ENCODE results near the gene CPPED1. TPM values are rescaled to one million over a fixed set of nuclear protein-coding genes. Genes with fewer than 3 reads are reported as not detected.

CPPED1 gene
- polyA plus RNA-seq, 2 donors = 22.3 to 27.8 TPM

GRCh38 chr16:12750554-12750918 lies 53.2 kb downstream of the CPPED1 start:
- H3K4me3 ChIP-seq (ENCODE audit: low read depth in 1 of 2, low read length in 2 of 2) = no peak overlapping the region
- WGBS, 2 donors = 78 to 86% methylated on average over 9 of the region's 9 CpGs
- no peaks in the 10 kb centered on the region for H3K27me3 ChIP-seq (ENCODE audit: control insufficient read depth in 1 of 2, insufficient read depth in 2 of 2, low read length in 2 of 2)
- H3K36me3 ChIP-seq (ENCODE audit: control insufficient read depth in 2 of 2, insufficient read depth in 2 of 2, low read length in 1 of 2) = no peaks in the 10 kb centered on the region
- no peaks in the 10 kb centered on the region for H3K9me3 ChIP-seq (ENCODE audit: control insufficient read depth in 2 of 2, insufficient read depth in 1 of 2, low read depth in 1 of 2, low read length in 1 of 2)
- no peaks in the 10 kb centered on the region for H3K4me1 ChIP-seq (ENCODE audit: control insufficient read depth in 2 of 2, insufficient read depth in 2 of 2, low read length in 1 of 2)
- no peak overlapping the region for H3K27ac ChIP-seq (ENCODE audit: low read depth in 2 of 2, low read length in 1 of 2)

DNA sequence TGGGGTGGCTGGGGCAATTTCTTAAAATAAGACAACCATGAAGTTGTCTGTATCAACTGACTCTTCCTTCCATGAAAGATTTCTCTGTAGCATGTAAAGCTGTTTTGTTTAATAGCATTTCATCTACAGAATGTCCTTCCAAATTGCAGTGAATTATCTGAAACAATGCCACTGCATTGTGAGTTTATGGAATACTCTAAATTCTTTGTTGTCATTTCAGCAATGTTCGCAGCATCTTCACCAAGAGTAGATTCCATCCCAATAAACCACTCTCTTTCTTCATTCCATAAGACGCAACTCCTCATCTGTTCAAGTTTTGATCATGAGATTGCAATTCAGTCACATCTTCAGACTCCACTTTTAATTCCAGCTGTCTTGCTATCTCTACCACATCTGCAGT lies 54.6 kb downstream of the CPPED1 start:
- 95 to 97% methylated on average over 2 of the region's 2 CpGs for WGBS, 2 donors
- no peaks in the 10 kb centered on the region for H3K27me3 ChIP-seq (ENCODE audit: control insufficient read depth in 1 of 2, insufficient read depth in 2 of 2, low read length in 2 of 2)
- H3K4me1 ChIP-seq (ENCODE audit: control insufficient read depth in 2 of 2, insufficient read depth in 2 of 2, low read length in 1 of 2) = no peaks in the 10 kb centered on the region
- no peak overlapping the region for H3K27ac ChIP-seq (ENCODE audit: low read depth in 2 of 2, low read length in 1 of 2)
- H3K36me3 ChIP-seq (ENCODE audit: control insufficient read depth in 2 of 2, insufficient read depth in 2 of 2, low read length in 1 of 2) = no peaks in the 10 kb centered on the region
- peaks cover 0 to 2% of the 10 kb centered on the region in 2 donors for H3K9me3 ChIP-seq (ENCODE audit: control insufficient read depth in 2 of 2, insufficient read depth in 1 of 2, low read depth in 1 of 2, low read length in 1 of 2)
- no peak overlapping the region for H3K4me3 ChIP-seq (ENCODE audit: low read depth in 1 of 2, low read length in 2 of 2)

DNA sequence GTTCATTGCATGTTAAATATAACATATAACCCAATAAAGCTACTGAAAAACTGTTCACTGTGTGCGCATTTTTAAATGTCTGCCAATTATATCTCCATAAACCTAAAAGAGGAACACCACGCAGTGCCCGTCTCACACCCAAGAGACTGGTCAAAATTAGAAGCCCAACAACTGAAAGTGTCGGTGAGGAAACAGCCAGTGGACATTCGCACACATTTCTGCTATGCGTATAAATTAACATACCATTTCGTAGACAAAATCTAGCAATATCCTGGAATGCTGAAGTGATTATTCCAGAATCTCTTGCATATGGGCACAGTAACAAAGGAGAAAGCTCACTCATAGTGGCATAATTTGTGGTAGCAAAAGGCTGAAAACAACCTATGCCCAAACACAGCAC lies 55.9 kb downstream of the CPPED1 start:
- H3K4me3 ChIP-seq (ENCODE audit: low read depth in 1 of 2, low read length in 2 of 2) = no peak overlapping the region
- peaks cover 0 to 2% of the 10 kb centered on the region in 2 donors for H3K9me3 ChIP-seq (ENCODE audit: control insufficient read depth in 2 of 2, insufficient read depth in 1 of 2, low read depth in 1 of 2, low read length in 1 of 2)
- WGBS, 2 donors = 95 to 96% methylated on average over 7 of the region's 7 CpGs
- no peak overlapping the region for H3K27ac ChIP-seq (ENCODE audit: low read depth in 2 of 2, low read length in 1 of 2)
- H3K27me3 ChIP-seq (ENCODE audit: control insufficient read depth in 1 of 2, insufficient read depth in 2 of 2, low read length in 2 of 2) = no peaks in the 10 kb centered on the region
- H3K4me1 ChIP-seq (ENCODE audit: control insufficient read depth in 2 of 2, insufficient read depth in 2 of 2, low read length in 1 of 2) = no peaks in the 10 kb centered on the region
- no peaks in the 10 kb centered on the region for H3K36me3 ChIP-seq (ENCODE audit: control insufficient read depth in 2 of 2, insufficient read depth in 2 of 2, low read length in 1 of 2)

GRCh38 chr16:12747261-12747660 lies 56.4 kb downstream of the CPPED1 start:
- H3K4me1 ChIP-seq (ENCODE audit: control insufficient read depth in 2 of 2, insufficient read depth in 2 of 2, low read length in 1 of 2) = no peaks in the 10 kb centered on the region
- 95 to 98% methylated on average over 2 of the region's 2 CpGs for WGBS, 2 donors

GRCh38 chr16:12744860-12745259 lies 58.8 kb downstream of the CPPED1 start:
- Histone ChIP-seq H3K4me1 (ENCODE audit: control insufficient read depth in 2 of 2, insufficient read depth in 2 of 2, low read length in 1 of 2) (no peaks in the 10 kb centered on the region), H3K4me3 (ENCODE audit: low read depth in 1 of 2, low read length in 2 of 2) (no peak overlapping the region), H3K9me3 (ENCODE audit: control insufficient read depth in 2 of 2, insufficient read depth in 1 of 2, low read depth in 1 of 2, low read length in 1 of 2) (peaks cover 0 to 2% of the 10 kb centered on the region in 2 donors), H3K27ac (ENCODE audit: low read depth in 2 of 2, low read length in 1 of 2) (no peak overlapping the region), H3K27me3 (ENCODE audit: control insufficient read depth in 1 of 2, insufficient read depth in 2 of 2, low read length in 2 of 2) (no peaks in the 10 kb centered on the region), H3K36me3 (ENCODE audit: control insufficient read depth in 2 of 2, insufficient read depth in 2 of 2, low read length in 1 of 2) (peaks cover 0 to 4% of the 10 kb centered on the region in 2 donors)
- 97% methylated on average over 4 of the region's 4 CpGs for WGBS, 2 donors

More at GRCh38 chr16:12747261-12747660, 56.4 kb downstream of the CPPED1 start:
- Histone ChIP-seq H3K27me3 (ENCODE audit: control insufficient read depth in 1 of 2, insufficient read depth in 2 of 2, low read length in 2 of 2) (no peaks in the 10 kb centered on the region), H3K4me3 (ENCODE audit: low read depth in 1 of 2, low read length in 2 of 2) (no peak overlapping the region), H3K27ac (ENCODE audit: low read depth in 2 of 2, low read length in 1 of 2) (no peak overlapping the region), H3K9me3 (ENCODE audit: control insufficient read depth in 2 of 2, insufficient read depth in 1 of 2, low read depth in 1 of 2, low read length in 1 of 2) (peaks cover 0 to 2% of the 10 kb centered on the region in 2 donors), H3K36me3 (ENCODE audit: control insufficient read depth in 2 of 2, insufficient read depth in 2 of 2, low read length in 1 of 2) (no peaks in the 10 kb centered on the region)

DNA sequence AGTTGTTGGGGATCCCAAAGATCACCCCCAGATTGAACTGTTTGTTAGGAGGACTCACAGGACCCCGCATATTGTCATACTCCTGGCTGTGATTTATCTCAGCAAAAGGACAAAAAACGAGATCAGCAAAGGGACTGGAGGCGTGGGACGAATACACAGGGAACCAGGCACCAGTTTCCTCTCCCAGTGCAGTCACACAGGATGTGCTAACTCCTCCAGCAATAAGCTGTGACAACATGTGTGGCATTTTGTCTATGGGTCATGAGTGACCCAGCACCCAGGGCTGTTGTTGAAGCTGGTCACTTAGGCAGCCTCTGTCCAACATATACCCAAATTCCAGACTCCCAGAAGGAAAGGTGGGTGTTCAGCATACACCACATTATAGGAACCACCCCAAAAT lies 60.9 kb downstream of the CPPED1 start:
- Histone ChIP-seq H3K36me3 (ENCODE audit: control insufficient read depth in 2 of 2, insufficient read depth in 2 of 2, low read length in 1 of 2) (peaks cover 0 to 4% of the 10 kb centered on the region in 2 donors), H3K4me3 (ENCODE audit: low read depth in 1 of 2, low read length in 2 of 2) (no peak overlapping the region), H3K27me3 (ENCODE audit: control insufficient read depth in 1 of 2, insufficient read depth in 2 of 2, low read length in 2 of 2) (no peaks in the 10 kb centered on the region), H3K4me1 (ENCODE audit: control insufficient read depth in 2 of 2, insufficient read depth in 2 of 2, low read length in 1 of 2) (no peaks in the 10 kb centered on the region), H3K9me3 (ENCODE audit: control insufficient read depth in 2 of 2, insufficient read depth in 1 of 2, low read depth in 1 of 2, low read length in 1 of 2) (peaks cover 0 to 2% of the 10 kb centered on the region in 2 donors), H3K27ac (ENCODE audit: low read depth in 2 of 2, low read length in 1 of 2) (no peak overlapping the region)
- WGBS, 2 donors = 70 to 79% methylated on average over 4 of the region's 4 CpGs

GRCh38 chr16:12740986-12741610 lies 62.6 kb downstream of the CPPED1 start:
- no peaks in the 10 kb centered on the region for H3K27me3 ChIP-seq (ENCODE audit: control insufficient read depth in 1 of 2, insufficient read depth in 2 of 2, low read length in 2 of 2)
- WGBS, 2 donors = 81 to 96% methylated on average over 6 of the region's 6 CpGs
- H3K4me1 ChIP-seq (ENCODE audit: control insufficient read depth in 2 of 2, insufficient read depth in 2 of 2, low read length in 1 of 2) = no peaks in the 10 kb centered on the region
- no peak overlapping the region for H3K4me3 ChIP-seq (ENCODE audit: low read depth in 1 of 2, low read length in 2 of 2)
- no peak overlapping the region for H3K27ac ChIP-seq (ENCODE audit: low read depth in 2 of 2, low read length in 1 of 2)
- H3K36me3 ChIP-seq (ENCODE audit: control insufficient read depth in 2 of 2, insufficient read depth in 2 of 2, low read length in 1 of 2) = peaks cover 0 to 4% of the 10 kb centered on the region in 2 donors
- peaks cover 0 to 2% of the 10 kb centered on the region in 2 donors for H3K9me3 ChIP-seq (ENCODE audit: control insufficient read depth in 2 of 2, insufficient read depth in 1 of 2, low read depth in 1 of 2, low read length in 1 of 2)

GRCh38 chr16:12739738-12740137 lies 63.9 kb downstream of the CPPED1 start:
- Histone ChIP-seq H3K27ac (ENCODE audit: low read depth in 2 of 2, low read length in 1 of 2) (no peak overlapping the region), H3K4me1 (ENCODE audit: control insufficient read depth in 2 of 2, insufficient read depth in 2 of 2, low read length in 1 of 2) (no peaks in the 10 kb centered on the region), H3K36me3 (ENCODE audit: control insufficient read depth in 2 of 2, insufficient read depth in 2 of 2, low read length in 1 of 2) (peaks cover 2 to 4% of the 10 kb centered on the region in 2 donors), H3K9me3 (ENCODE audit: control insufficient read depth in 2 of 2, insufficient read depth in 1 of 2, low read depth in 1 of 2, low read length in 1 of 2) (peaks cover 1 to 2% of the 10 kb centered on the region in 2 donors), H3K4me3 (ENCODE audit: low read depth in 1 of 2, low read length in 2 of 2) (no peak overlapping the region), H3K27me3 (ENCODE audit: control insufficient read depth in 1 of 2, insufficient read depth in 2 of 2, low read length in 2 of 2) (no peaks in the 10 kb centered on the region)
- WGBS, 2 donors = 92 to 96% methylated on average over 3 of the region's 3 CpGs

DNA sequence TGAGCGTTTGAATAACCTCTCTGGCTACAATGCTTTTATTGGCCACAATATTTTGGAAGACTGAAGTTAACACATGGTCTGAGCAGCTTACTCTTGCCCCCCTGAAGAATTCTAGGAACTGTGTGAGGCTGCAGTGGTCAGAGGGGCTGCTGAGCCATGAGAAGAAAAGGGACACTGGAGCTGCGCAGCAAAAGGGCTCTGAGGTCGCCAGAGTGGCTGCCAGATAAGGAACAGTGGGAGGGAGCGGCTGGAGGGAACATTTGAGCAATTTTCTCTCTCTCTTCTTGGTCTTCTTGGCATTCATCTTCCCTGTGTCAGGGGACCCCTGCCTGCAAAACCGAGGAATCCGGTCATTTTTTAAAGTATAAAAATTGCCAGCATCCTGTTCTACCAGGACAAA lies 66.1 kb downstream of the CPPED1 start:
- Histone ChIP-seq H3K36me3 (ENCODE audit: control insufficient read depth in 2 of 2, insufficient read depth in 2 of 2, low read length in 1 of 2) (peaks cover 2 to 4% of the 10 kb centered on the region in 2 donors), H3K27me3 (ENCODE audit: control insufficient read depth in 1 of 2, insufficient read depth in 2 of 2, low read length in 2 of 2) (no peaks in the 10 kb centered on the region), H3K4me3 (ENCODE audit: low read depth in 1 of 2, low read length in 2 of 2) (no peak overlapping the region), H3K4me1 (ENCODE audit: control insufficient read depth in 2 of 2, insufficient read depth in 2 of 2, low read length in 1 of 2) (no peaks in the 10 kb centered on the region), H3K9me3 (ENCODE audit: control insufficient read depth in 2 of 2, insufficient read depth in 1 of 2, low read depth in 1 of 2, low read length in 1 of 2) (peaks cover 0 to 6% of the 10 kb centered on the region in 2 donors), H3K27ac (ENCODE audit: low read depth in 2 of 2, low read length in 1 of 2) (no peak overlapping the region)
- WGBS, 2 donors = 84 to 85% methylated on average over 6 of the region's 6 CpGs

GRCh38 chr16:12735805-12736204 lies 67.9 kb downstream of the CPPED1 start:
- Histone ChIP-seq H3K4me1 (ENCODE audit: control insufficient read depth in 2 of 2, insufficient read depth in 2 of 2, low read length in 1 of 2) (no peaks in the 10 kb centered on the region), H3K27ac (ENCODE audit: low read depth in 2 of 2, low read length in 1 of 2) (no peak overlapping the region), H3K4me3 (ENCODE audit: low read depth in 1 of 2, low read length in 2 of 2) (no peak overlapping the region), H3K27me3 (ENCODE audit: control insufficient read depth in 1 of 2, insufficient read depth in 2 of 2, low read length in 2 of 2) (no peaks in the 10 kb centered on the region), H3K36me3 (ENCODE audit: control insufficient read depth in 2 of 2, insufficient read depth in 2 of 2, low read length in 1 of 2) (peaks cover 0 to 2% of the 10 kb centered on the region in 2 donors), H3K9me3 (ENCODE audit: control insufficient read depth in 2 of 2, insufficient read depth in 1 of 2, low read depth in 1 of 2, low read length in 1 of 2) (peaks cover 0 to 6% of the 10 kb centered on the region in 2 donors)
- WGBS, 2 donors = 94 to 95% methylated on average over 2 of the region's 2 CpGs

Measured in esophagus (tissue), 2 donors.